HG03571 (cell line): ENCODE data around the gene ASTN2.

Source experiments
- ATAC-seq: cut with Tn5 transposase; IDR thresholded peaks from one replicate; pipeline ENCODE4 v1.9.1; 2021; ENCODE audit not compliant: unreplicated experiment

Gene ASTN2

GRCh38 chr9:117250610-117251215 lies 164.1 kb downstream of the ASTN2 start:
- no peak for ATAC-seq

GRCh38 chr9:117249799-117250198 lies 165.1 kb downstream of the ASTN2 start:
- no peak for ATAC-seq

- no peak for ATAC-seq
Observed at GRCh38 chr9:117247266-117247665, 167.6 kb downstream of the ASTN2 start.

- ATAC-seq = no peak
Observed at GRCh38 chr9:117245175-117245829, 169.6 kb downstream of the ASTN2 start.

GRCh38 chr9:117242082-117242481 lies 172.8 kb downstream of the ASTN2 start:
- ATAC-seq = no peak

GRCh38 chr9:117239428-117239827 lies 175.4 kb downstream of the ASTN2 start:
- no peak for ATAC-seq

- ATAC-seq = no peak
Observed at GRCh38 chr9:117234103-117234502, 180.8 kb downstream of the ASTN2 start.

GRCh38 chr9:117233016-117233415 lies 181.8 kb downstream of the ASTN2 start:
- ATAC-seq = no peak

- ATAC-seq = no peak
Observed at GRCh38 chr9:117232281-117232680, 182.6 kb downstream of the ASTN2 start.

GRCh38 chr9:117231012-117231411 lies 183.8 kb downstream of the ASTN2 start:
- no peak for ATAC-seq

GRCh38 chr9:117224695-117225094 lies 190.2 kb downstream of the ASTN2 start:
- no peak for ATAC-seq

GRCh38 chr9:117218951-117219350 lies 195.9 kb downstream of the ASTN2 start:
- no peak for ATAC-seq

GRCh38 chr9:117214416-117214815 lies 200.4 kb downstream of the ASTN2 start:
- ATAC-seq = no peak

GRCh38 chr9:117211280-117211679 lies 203.6 kb downstream of the ASTN2 start:
- ATAC-seq = no peak

GRCh38 chr9:117205806-117206205 lies 209.1 kb downstream of the ASTN2 start:
- ATAC-seq = no peak

- no peak for ATAC-seq
Observed at GRCh38 chr9:117204971-117205370, 209.9 kb downstream of the ASTN2 start.

- ATAC-seq = no peak
Observed at GRCh38 chr9:117191504-117192261, 223.2 kb downstream of the ASTN2 start.

- ATAC-seq = no peak
Observed at GRCh38 chr9:117189121-117189520, 225.7 kb downstream of the ASTN2 start.

- no peak for ATAC-seq
Observed at GRCh38 chr9:117188394-117188793, 226.5 kb downstream of the ASTN2 start.

- ATAC-seq = no peak
Observed at GRCh38 chr9:117187498-117187897, 227.4 kb downstream of the ASTN2 start.

GRCh38 chr9:117184173-117184572 lies 230.7 kb downstream of the ASTN2 start:
- no peak for ATAC-seq

GRCh38 chr9:117182046-117182445 lies 232.8 kb downstream of the ASTN2 start:
- ATAC-seq = no peak
